Activated CD8-positive, alpha-beta memory T cell treated with anti-CD3 and anti-CD28 coated beads for 36 hours (primary cell): Measurements from ENCODE around the gene KRTAP20-3. TPM values are rescaled to one million over a fixed set of nuclear protein-coding genes. Genes with fewer than 3 reads are reported as not detected.

Source experiments
- CTCF ChIA-PET: fragments of 350-600 bp; sonication (Branson Sonifier 250); formaldehyde crosslinking; loops from one replicate; lab custom pipeline; 2021; ENCODE audit warnings: antibody characterized with exemption; lab: Charles Lee
- POLR2A ChIA-PET: fragments of 350-600 bp; sonication (Branson Sonifier 250); formaldehyde crosslinking; loops from one replicate; lab custom pipeline; 2021; ENCODE audit warnings: antibody characterized with exemption; lab: Charles Lee
- total RNA-seq, 2 experiments: library from RNA; stranded (reverse); gene quantifications; one replicate each; pipeline ENCODE4 v1.2.3, GENCODE V29; 2021

KRTAP20-3 gene
- not detected for total RNA-seq

- CTCF ChIA-PET: no interaction called here
- POLR2A ChIA-PET: interaction anchor here (1.2 kb wide), 1 partner anchor 194 kb away, joined by 3 read pairs; no protein-coding TSS in a partner anchor
Measured at GRCh38 chr21:30642564-30642963, at the start of gene KRTAP20-3. Gene KRTAP20-3 (plus strand): TSS chr21:30642864.

- ChIA-PET POLR2A (no interaction called here), CTCF (no interaction called here)
Measured at GRCh38 chr21:30598802-30599201, 43.9 kb upstream of the KRTAP20-3 start, which contains the start of gene KRTAP6-2. Gene KRTAP6-2 (minus strand): TSS chr21:30598902. CDS start chr21:30598874, 28 bp downstream.

- ChIA-PET POLR2A (no interaction called here), CTCF (no interaction called here)
Measured at GRCh38 chr21:30600787-30601186, 41.9 kb upstream of the KRTAP20-3 start, which contains the start of gene KRTAP22-1. Gene KRTAP22-1 (plus strand): TSS chr21:30601087.

- ChIA-PET POLR2A (no interaction called here), CTCF (no interaction called here)
Measured at GRCh38 chr21:30605968-30606367, 36.7 kb upstream of the KRTAP20-3 start.

- POLR2A ChIA-PET: no interaction called here
- CTCF ChIA-PET: no interaction called here
Measured at GRCh38 chr21:30612132-30612531, 30.5 kb upstream of the KRTAP20-3 start.

GRCh38 chr21:30613836-30614235 lies 28.8 kb upstream of the KRTAP20-3 start, which contains the start of gene KRTAP6-1:
Gene KRTAP6-1 (minus strand): TSS chr21:30613930. CDS start chr21:30613904, 26 bp downstream.
- CTCF ChIA-PET: no interaction called here
- POLR2A ChIA-PET: no interaction called here

GRCh38 chr21:30615199-30615598 lies 27.5 kb upstream of the KRTAP20-3 start:
- ChIA-PET CTCF (no interaction called here), POLR2A (no interaction called here)

GRCh38 chr21:30616125-30616524 lies 26.5 kb upstream of the KRTAP20-3 start, which contains the start of gene KRTAP20-1:
Gene KRTAP20-1 (plus strand): TSS chr21:30616425. CDS start chr21:30616455, 30 bp downstream.
- ChIA-PET POLR2A (no interaction called here), CTCF (no interaction called here)

GRCh38 chr21:30620080-30620479 lies 22.6 kb upstream of the KRTAP20-3 start:
- CTCF ChIA-PET: no interaction called here
- POLR2A ChIA-PET: interaction anchor here (0.5 kb wide), 1 partner anchor 447 kb away, joined by 3 read pairs; no protein-coding TSS in a partner anchor

GRCh38 chr21:30620522-30620921 lies 22.1 kb upstream of the KRTAP20-3 start, which contains the start of gene KRTAP20-4:
Gene KRTAP20-4 (plus strand): TSS chr21:30620627.
- ChIA-PET CTCF (no interaction called here), POLR2A (interaction anchor here (0.5 kb wide), 1 partner anchor 447 kb away, joined by 3 read pairs; no protein-coding TSS in a partner anchor)

- POLR2A ChIA-PET: no interaction called here
- CTCF ChIA-PET: no interaction called here
Measured at GRCh38 chr21:30623362-30623761, 19.3 kb upstream of the KRTAP20-3 start.

GRCh38 chr21:30625449-30626165 lies 17.1 kb upstream of the KRTAP20-3 start:
- ChIA-PET CTCF (no interaction called here), POLR2A (no interaction called here)

GRCh38 chr21:30628109-30628508 lies 14.6 kb upstream of the KRTAP20-3 start:
- CTCF ChIA-PET: no interaction called here
- POLR2A ChIA-PET: no interaction called here

GRCh38 chr21:30629200-30629599 lies 13.5 kb upstream of the KRTAP20-3 start:
- ChIA-PET CTCF (no interaction called here), POLR2A (no interaction called here)

- ChIA-PET POLR2A (no interaction called here), CTCF (no interaction called here)
Measured at GRCh38 chr21:30634906-30635305, 7.8 kb upstream of the KRTAP20-3 start, which contains the start of gene KRTAP20-2. Gene KRTAP20-2 (plus strand): TSS chr21:30635206. CDS start chr21:30635264, 58 bp downstream.

GRCh38 chr21:30638686-30639085 lies 4.0 kb upstream of the KRTAP20-3 start:
- ChIA-PET CTCF (no interaction called here), POLR2A (no interaction called here)

GRCh38 chr21:30646904-30647414 lies 4.3 kb downstream of the KRTAP20-3 start:
- POLR2A ChIA-PET: no interaction called here
- CTCF ChIA-PET: no interaction called here

- POLR2A ChIA-PET: no interaction called here
- CTCF ChIA-PET: no interaction called here
Measured at GRCh38 chr21:30652891-30653290, 10.2 kb downstream of the KRTAP20-3 start.

GRCh38 chr21:30668776-30669175 lies 26.1 kb downstream of the KRTAP20-3 start:
- ChIA-PET CTCF (no interaction called here), POLR2A (no interaction called here)

GRCh38 chr21:30672985-30673650 lies 30.5 kb downstream of the KRTAP20-3 start:
- CTCF ChIA-PET: no interaction called here

More at GRCh38 chr21:30672985-30673650, 30.5 kb downstream of the KRTAP20-3 start:
- POLR2A ChIA-PET: no interaction called here
